HAP-1 (cell line): ENCODE data around the gene PUS7L.

Experiments
- DNase-seq, 2 experiments: peaks; one replicate each; pipeline ENCODE4 v3.0.0-alpha.2; 2016 to 2020; ENCODE audit warnings: low spot score in 2 of 2
- H3K27me3 ChIP-seq: fragments of 250-450 bp; sonication (Bioruptor Pico); 2 replicates; pipeline ENCODE4 v1.5.1; 2020; ENCODE audit warnings: low read depth, mild to moderate bottlenecking, moderate library complexity
- H3K36me3 ChIP-seq: fragments of 250-450 bp; sonication (Bioruptor Pico); replicated peaks from 2 replicates; pipeline ENCODE4 v1.5.1; 2020; ENCODE audit warnings: mild to moderate bottlenecking
- H3K4me1 ChIP-seq: fragments of 250-450 bp; sonication (Bioruptor Pico); 2 replicates; pipeline ENCODE4 v1.5.1; 2020; ENCODE audit warnings: mild to moderate bottlenecking
- H3K4me3 ChIP-seq: fragments of 250-450 bp; sonication (Bioruptor Pico); 2 replicates; pipeline ENCODE4 v1.5.1; 2020; ENCODE audit warnings: mild to moderate bottlenecking, moderate library complexity
- H3K9me3 ChIP-seq: fragments of 250-450 bp; sonication (Bioruptor Pico); 2 replicates; pipeline ENCODE4 v1.5.1; 2020; ENCODE audit warnings: mild to moderate bottlenecking, moderate library complexity
- in situ Hi-C: fragments of 300-500 bp; cut with MboI; formaldehyde crosslinking; loops from 3 replicates; pipeline ENCODE4 v1.14.3; 2020; ENCODE audit warnings: low sequenced_read_pairs, inconsistent platforms, mixed read lengths

The PUS7L gene

DNA sequence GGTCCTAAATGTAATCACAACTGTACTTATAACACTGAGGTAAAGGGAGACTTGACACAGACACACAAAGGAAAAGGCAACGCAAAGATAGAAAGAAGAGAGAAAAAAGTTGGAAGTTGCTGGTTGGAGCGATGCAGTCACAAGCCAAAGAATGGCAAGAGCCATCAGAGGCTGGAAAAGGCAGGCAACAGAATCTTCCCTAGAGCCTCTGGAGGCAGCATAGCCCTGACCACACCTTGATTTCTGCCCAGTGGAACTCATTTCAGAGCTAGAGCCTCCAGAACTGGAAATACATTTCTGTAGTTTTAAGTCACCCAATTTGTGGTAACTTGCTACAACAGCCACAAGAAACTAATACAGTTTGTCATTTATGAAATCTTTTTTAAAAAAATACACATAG, 89.2 kb downstream of the PUS7L start:
- DNase-seq = no peak
- Histone ChIP-seq H3K36me3 (no peaks in the 10 kb centered on the region), H3K4me3 (no peak overlapping the region), H3K27me3 (peaks cover 3% of the 10 kb centered on the region; the same call in 1 of the 2 replicates), H3K9me3 (no peaks in the 10 kb centered on the region), H3K4me1 (no peaks in the 10 kb centered on the region)
- in situ Hi-C loops = no loop called here
